Liver (tissue), 9 donors: Measurements from ENCODE around the gene FSIP1. TPM values are rescaled to one million over a fixed set of nuclear protein-coding genes. Genes with fewer than 3 reads are reported as not detected.

Experiments
- DNase-seq: peaks from one replicate; pipeline ENCODE4 v3.0.0-alpha.2; 2017; ENCODE audit warnings: low spot score
- H3K27ac ChIP-seq, 2 donors: one replicate each; pipeline ENCODE4 v1.7.0; 2013; ENCODE audit warnings: inconsistent platforms in 2 of 2, low read length in 2 of 2, control low read depth in 1 of 2, low read depth in 1 of 2, mild to moderate bottlenecking in 1 of 2
- H3K27me3 ChIP-seq, 4 donors: one replicate each; pipeline versions ENCODE4 v1.6.1 to v1.7.0; 2013; ENCODE audit warnings: low read length in 3 of 4, inconsistent platforms in 1 of 4, mild to moderate bottlenecking in 1 of 4, moderate library complexity in 1 of 4; ENCODE audit not compliant: control insufficient read depth in 4 of 4, insufficient read depth in 4 of 4
- H3K36me3 ChIP-seq, 4 donors: one replicate each; pipeline versions ENCODE4 v1.6.1 to v1.7.0; 2013; ENCODE audit warnings: low read length in 3 of 4, mild to moderate bottlenecking in 3 of 4, low read depth in 1 of 4, moderate library complexity in 1 of 4; ENCODE audit not compliant: control insufficient read depth in 4 of 4, insufficient read depth in 3 of 4
- H3K4me1 ChIP-seq, 4 donors: one replicate each; pipeline versions ENCODE4 v1.6.1 to v1.7.0; 2013; ENCODE audit warnings: low read length in 3 of 4, mild to moderate bottlenecking in 3 of 4, moderate library complexity in 1 of 4; ENCODE audit not compliant: control insufficient read depth in 4 of 4, insufficient read depth in 4 of 4
- H3K4me3 ChIP-seq, 3 donors: one replicate each; pipeline versions ENCODE4 v1.6.1 to v1.7.0; 2013; ENCODE audit warnings: low read length in 3 of 3, control low read depth in 1 of 3, low read depth in 1 of 3, mild to moderate bottlenecking in 1 of 3
- H3K9ac ChIP-seq, 2 donors: one replicate each; pipeline ENCODE4 v1.7.0; 2013; ENCODE audit warnings: low read length in 2 of 2, mild to moderate bottlenecking in 2 of 2, moderate library complexity in 2 of 2, control low read depth in 1 of 2, low read depth in 1 of 2
- H3K9me3 ChIP-seq, 4 donors: one replicate each; pipeline versions ENCODE4 v1.6.1 to v1.7.0; 2013; ENCODE audit warnings: low read length in 3 of 4; ENCODE audit not compliant: control insufficient read depth in 4 of 4
- EGR1 ChIP-seq, 2 donors: IDR thresholded peaks; 2 replicates each; pipeline ENCODE4 v1.6.1; 2016 to 2018; ENCODE audit warnings: antibody characterized with exemption in 2 of 2, low read depth in 2 of 2
- FOXA1 ChIP-seq: IDR thresholded peaks from 2 replicates; pipeline ENCODE4 v1.6.1; 2016; ENCODE audit warnings: antibody characterized with exemption
- FOXA2 ChIP-seq: IDR thresholded peaks from 2 replicates; pipeline ENCODE4 v1.6.1; 2016; ENCODE audit warnings: antibody characterized with exemption
- GABPA ChIP-seq, 2 donors: IDR thresholded peaks in 1 of 2; conservative IDR thresholded peaks in 1 of 2; 2 replicates each; pipeline ENCODE4 v1.6.1; 2016; ENCODE audit warnings: antibody characterized with exemption in 2 of 2, mild to moderate bottlenecking in 1 of 2, moderate library complexity in 1 of 2
- HNF4A ChIP-seq, 2 donors: conservative IDR thresholded peaks; 2 replicates each; pipeline ENCODE4 v1.6.1; 2016; ENCODE audit warnings: antibody characterized with exemption in 2 of 2, mild to moderate bottlenecking in 2 of 2
- HNF4G ChIP-seq: IDR thresholded peaks from 2 replicates; pipeline ENCODE4 v1.6.1; 2016; ENCODE audit warnings: antibody characterized with exemption
- JUND ChIP-seq, 2 donors: IDR thresholded peaks; 2 replicates each; pipeline ENCODE4 v1.6.1; 2016; ENCODE audit warnings: antibody characterized with exemption in 2 of 2
- NR2F2 ChIP-seq: IDR thresholded peaks from 2 replicates; pipeline ENCODE4 v1.6.1; 2016; ENCODE audit warnings: antibody characterized with exemption
- RAD21 ChIP-seq, 2 donors: IDR thresholded peaks; 2 replicates each; pipeline ENCODE4 v1.6.1; 2016; ENCODE audit warnings: antibody characterized with exemption in 2 of 2, mild to moderate bottlenecking in 2 of 2
- RXRA ChIP-seq, 2 donors: IDR thresholded peaks; 2 replicates each; pipeline ENCODE4 v1.6.1; 2017 to 2018; ENCODE audit warnings: antibody characterized with exemption in 2 of 2, mild to moderate bottlenecking in 1 of 2
- SP1 ChIP-seq: IDR thresholded peaks from 2 replicates; pipeline ENCODE4 v1.6.1; 2018; ENCODE audit warnings: antibody characterized with exemption, mild to moderate bottlenecking
- TAF1 ChIP-seq: conservative IDR thresholded peaks from 2 replicates; pipeline ENCODE4 v1.6.1; 2016; ENCODE audit warnings: antibody characterized with exemption, mild to moderate bottlenecking
- YY1 ChIP-seq: IDR thresholded peaks from 2 replicates; pipeline ENCODE4 v1.6.1; 2016; ENCODE audit warnings: antibody characterized with exemption, mild to moderate bottlenecking
- WGBS: extraction: QIAGEN DNeasy Blood & Tissue Kit; methylation state at CpG from one replicate; pipeline ENCODE4 v1.1.7; 2013; 5-methylcytosine and 5-hydroxymethylcytosine counted together
- polyA plus RNA-seq, 2 donors: library from polyadenylated mRNA; stranded (reverse) in 1 of 2; unstranded in 1 of 2; fragments of 200-250 nt in 1 of 2; fragments of >200 nt in 1 of 2; fragmentation: Nextera tagmentation in 1 of 2; extraction: Ambion mirVana in 1 of 2; gene quantifications; one replicate each; pipeline versions ENCODE4 v1.2.1 to v1.2.3, GENCODE V29; 2013 to 2015
- total RNA-seq, 2 donors: library from RNA; depleted of rRNA; stranded (reverse); fragments of >200 nt; gene quantifications; one replicate each; pipeline ENCODE4 v1.2.3, GENCODE V29; 2014
- TF ChIP-seq, protein P1 (sequence below): IDR thresholded peaks from 2 replicates; pipeline ENCODE4 v1.6.1; 2016; ENCODE audit warnings: antibody characterized with exemption
- TF ChIP-seq, protein P2 (sequence below): IDR thresholded peaks from 2 replicates; pipeline ENCODE4 v1.6.1; 2016; ENCODE audit warnings: antibody characterized with exemption, mild to moderate bottlenecking
- TF ChIP-seq, protein P3 (sequence below): IDR thresholded peaks from 2 replicates; pipeline ENCODE4 v1.6.1; 2016; ENCODE audit warnings: antibody characterized with exemption
- TF ChIP-seq, protein P4 (sequence below): fragments of 150-350 bp; IDR thresholded peaks from 2 replicates; pipeline ENCODE4 v1.5.1; 2017; ENCODE audit warnings: improper control_type of control experiment, low read depth, low read length; ENCODE audit not compliant: missing input control
- TF ChIP-seq, protein P5 (sequence below): IDR thresholded peaks from 2 replicates; pipeline ENCODE4 v1.6.1; 2016; ENCODE audit warnings: antibody characterized with exemption
- donor health status: healthy.
- donor health status: healthy.
- donor health status: healthy.
- donor health status: healthy.
- donor health status: healthy.

The FSIP1 gene
- total and polyA plus RNA-seq, 4 donors, result 0.05 to 0.29 (median 0.13) TPM

DNA sequence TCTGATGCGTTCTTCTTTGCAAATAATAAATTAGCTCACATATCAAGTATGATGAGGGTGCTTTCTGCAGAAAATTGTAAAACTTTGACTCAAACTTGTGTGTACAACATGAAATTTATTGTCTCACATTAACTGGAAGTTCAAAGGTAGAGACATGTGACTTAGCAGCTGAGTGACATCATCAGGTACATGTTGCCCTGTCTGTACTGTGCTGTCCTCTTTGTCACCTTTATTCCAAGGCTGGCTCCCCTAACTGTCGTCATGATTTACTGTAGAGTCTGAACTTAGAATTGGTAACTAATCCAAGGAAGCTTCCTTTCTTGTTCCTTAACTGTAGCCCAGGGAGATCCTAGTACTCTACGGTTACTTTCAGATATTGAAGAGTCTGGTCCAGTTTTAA, 12.3 kb upstream of the FSIP1 start:
- H3K27ac ChIP-seq, result no peak overlapping the region
- 73% methylated on average over 3 of the region's 3 CpGs for WGBS
- no peak for DNase-seq

DNA sequence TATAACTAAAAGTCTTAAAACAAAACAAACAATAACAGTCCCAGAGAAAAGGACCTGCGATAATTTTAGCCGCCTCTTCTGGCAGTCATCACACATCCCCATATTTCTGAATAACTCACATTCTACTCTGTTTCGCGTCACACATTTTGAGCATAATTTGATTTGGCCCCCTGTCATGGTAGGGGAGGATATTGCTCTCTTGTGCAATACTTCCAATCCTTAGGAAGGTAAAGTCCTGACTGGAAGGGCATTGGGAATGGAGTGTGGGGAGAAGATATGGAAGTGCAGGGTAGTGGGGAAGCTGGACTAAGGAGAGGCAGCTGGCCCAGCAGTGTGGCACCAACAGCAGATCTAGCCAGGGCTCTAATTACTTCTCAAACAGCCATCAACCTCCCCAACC, 11.3 kb upstream of the FSIP1 start:
- H3K36me3 ChIP-seq, result no peaks in the 10 kb centered on the region

More for the DNA sequence above, 12.3 kb upstream of the FSIP1 start:
- Histone ChIP-seq H3K36me3 (no peaks in the 10 kb centered on the region), H3K9ac (no peak overlapping the region), H3K4me3 (no peak overlapping the region), H3K4me1 (no peaks in the 10 kb centered on the region), H3K9me3 (no peaks in the 10 kb centered on the region), H3K27me3 (no peaks in the 10 kb centered on the region)
- TF ChIP-seq JUND (IDR thresholded peaks at IDR 0.05), result no peak
- TF ChIP-seq, protein P1, sequence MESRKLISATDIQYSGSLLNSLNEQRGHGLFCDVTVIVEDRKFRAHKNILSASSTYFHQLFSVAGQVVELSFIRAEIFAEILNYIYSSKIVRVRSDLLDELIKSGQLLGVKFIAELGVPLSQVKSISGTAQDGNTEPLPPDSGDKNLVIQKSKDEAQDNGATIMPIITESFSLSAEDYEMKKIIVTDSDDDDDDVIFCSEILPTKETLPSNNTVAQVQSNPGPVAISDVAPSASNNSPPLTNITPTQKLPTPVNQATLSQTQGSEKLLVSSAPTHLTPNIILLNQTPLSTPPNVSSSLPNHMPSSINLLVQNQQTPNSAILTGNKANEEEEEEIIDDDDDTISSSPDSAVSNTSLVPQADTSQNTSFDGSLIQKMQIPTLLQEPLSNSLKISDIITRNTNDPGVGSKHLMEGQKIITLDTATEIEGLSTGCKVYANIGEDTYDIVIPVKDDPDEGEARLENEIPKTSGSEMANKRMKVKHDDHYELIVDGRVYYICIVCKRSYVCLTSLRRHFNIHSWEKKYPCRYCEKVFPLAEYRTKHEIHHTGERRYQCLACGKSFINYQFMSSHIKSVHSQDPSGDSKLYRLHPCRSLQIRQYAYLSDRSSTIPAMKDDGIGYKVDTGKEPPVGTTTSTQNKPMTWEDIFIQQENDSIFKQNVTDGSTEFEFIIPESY, result no peak

More for the DNA sequence above, 11.3 kb upstream of the FSIP1 start:
- Histone ChIP-seq H3K9ac (no peak overlapping the region), H3K9me3 (no peaks in the 10 kb centered on the region), H3K27me3 (no peaks in the 10 kb centered on the region), H3K27ac (no peak overlapping the region), H3K4me3 (no peak overlapping the region), H3K4me1 (no peaks in the 10 kb centered on the region)
- TF ChIP-seq, protein P2, sequence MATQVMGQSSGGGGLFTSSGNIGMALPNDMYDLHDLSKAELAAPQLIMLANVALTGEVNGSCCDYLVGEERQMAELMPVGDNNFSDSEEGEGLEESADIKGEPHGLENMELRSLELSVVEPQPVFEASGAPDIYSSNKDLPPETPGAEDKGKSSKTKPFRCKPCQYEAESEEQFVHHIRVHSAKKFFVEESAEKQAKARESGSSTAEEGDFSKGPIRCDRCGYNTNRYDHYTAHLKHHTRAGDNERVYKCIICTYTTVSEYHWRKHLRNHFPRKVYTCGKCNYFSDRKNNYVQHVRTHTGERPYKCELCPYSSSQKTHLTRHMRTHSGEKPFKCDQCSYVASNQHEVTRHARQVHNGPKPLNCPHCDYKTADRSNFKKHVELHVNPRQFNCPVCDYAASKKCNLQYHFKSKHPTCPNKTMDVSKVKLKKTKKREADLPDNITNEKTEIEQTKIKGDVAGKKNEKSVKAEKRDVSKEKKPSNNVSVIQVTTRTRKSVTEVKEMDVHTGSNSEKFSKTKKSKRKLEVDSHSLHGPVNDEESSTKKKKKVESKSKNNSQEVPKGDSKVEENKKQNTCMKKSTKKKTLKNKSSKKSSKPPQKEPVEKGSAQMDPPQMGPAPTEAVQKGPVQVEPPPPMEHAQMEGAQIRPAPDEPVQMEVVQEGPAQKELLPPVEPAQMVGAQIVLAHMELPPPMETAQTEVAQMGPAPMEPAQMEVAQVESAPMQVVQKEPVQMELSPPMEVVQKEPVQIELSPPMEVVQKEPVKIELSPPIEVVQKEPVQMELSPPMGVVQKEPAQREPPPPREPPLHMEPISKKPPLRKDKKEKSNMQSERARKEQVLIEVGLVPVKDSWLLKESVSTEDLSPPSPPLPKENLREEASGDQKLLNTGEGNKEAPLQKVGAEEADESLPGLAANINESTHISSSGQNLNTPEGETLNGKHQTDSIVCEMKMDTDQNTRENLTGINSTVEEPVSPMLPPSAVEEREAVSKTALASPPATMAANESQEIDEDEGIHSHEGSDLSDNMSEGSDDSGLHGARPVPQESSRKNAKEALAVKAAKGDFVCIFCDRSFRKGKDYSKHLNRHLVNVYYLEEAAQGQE, result no peak
- TF ChIP-seq, protein P3, sequence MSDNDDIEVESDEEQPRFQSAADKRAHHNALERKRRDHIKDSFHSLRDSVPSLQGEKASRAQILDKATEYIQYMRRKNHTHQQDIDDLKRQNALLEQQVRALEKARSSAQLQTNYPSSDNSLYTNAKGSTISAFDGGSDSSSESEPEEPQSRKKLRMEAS, result no peak
- TF ChIP-seq NR2F2 (no peak), HNF4A (conservative IDR thresholded peaks at IDR 0.05) (no peak), YY1 (no peak), TAF1 (no peak), FOXA2 (no peak), HNF4G (no peak), EGR1 (IDR thresholded peaks at IDR 0.05; ENCODE audit: low read depth in 2 of 2) (no peak), RXRA (IDR thresholded peaks at IDR 0.05) (no peak), GABPA (IDR thresholded peaks at IDR 0.05 in 1 of 2, conservative IDR thresholded peaks at IDR 0.05 in 1 of 2) (no peak), FOXA1 (no peak), JUND (IDR thresholded peaks at IDR 0.05) (no peak), RAD21 (IDR thresholded peaks at IDR 0.05) (no peak), SP1 (no peak)
- TF ChIP-seq, protein P4, sequence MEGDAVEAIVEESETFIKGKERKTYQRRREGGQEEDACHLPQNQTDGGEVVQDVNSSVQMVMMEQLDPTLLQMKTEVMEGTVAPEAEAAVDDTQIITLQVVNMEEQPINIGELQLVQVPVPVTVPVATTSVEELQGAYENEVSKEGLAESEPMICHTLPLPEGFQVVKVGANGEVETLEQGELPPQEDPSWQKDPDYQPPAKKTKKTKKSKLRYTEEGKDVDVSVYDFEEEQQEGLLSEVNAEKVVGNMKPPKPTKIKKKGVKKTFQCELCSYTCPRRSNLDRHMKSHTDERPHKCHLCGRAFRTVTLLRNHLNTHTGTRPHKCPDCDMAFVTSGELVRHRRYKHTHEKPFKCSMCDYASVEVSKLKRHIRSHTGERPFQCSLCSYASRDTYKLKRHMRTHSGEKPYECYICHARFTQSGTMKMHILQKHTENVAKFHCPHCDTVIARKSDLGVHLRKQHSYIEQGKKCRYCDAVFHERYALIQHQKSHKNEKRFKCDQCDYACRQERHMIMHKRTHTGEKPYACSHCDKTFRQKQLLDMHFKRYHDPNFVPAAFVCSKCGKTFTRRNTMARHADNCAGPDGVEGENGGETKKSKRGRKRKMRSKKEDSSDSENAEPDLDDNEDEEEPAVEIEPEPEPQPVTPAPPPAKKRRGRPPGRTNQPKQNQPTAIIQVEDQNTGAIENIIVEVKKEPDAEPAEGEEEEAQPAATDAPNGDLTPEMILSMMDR, result no peak
- TF ChIP-seq, protein P1, result no peak
- TF ChIP-seq, protein P5, sequence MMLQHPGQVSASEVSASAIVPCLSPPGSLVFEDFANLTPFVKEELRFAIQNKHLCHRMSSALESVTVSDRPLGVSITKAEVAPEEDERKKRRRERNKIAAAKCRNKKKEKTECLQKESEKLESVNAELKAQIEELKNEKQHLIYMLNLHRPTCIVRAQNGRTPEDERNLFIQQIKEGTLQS, result no peak
- 87% methylated on average over 4 of the region's 4 CpGs for WGBS
- no peak for DNase-seq
